SHP77 treated with DMSO at 0.1 percent for 48 hours (cell line): ENCODE measurements around the gene RNLS.

Experiments
- DNase-seq: peaks from one replicate; lab custom pipeline; 2025; lab: John Stamatoyannopoulos, UW

The RNLS gene

DNA sequence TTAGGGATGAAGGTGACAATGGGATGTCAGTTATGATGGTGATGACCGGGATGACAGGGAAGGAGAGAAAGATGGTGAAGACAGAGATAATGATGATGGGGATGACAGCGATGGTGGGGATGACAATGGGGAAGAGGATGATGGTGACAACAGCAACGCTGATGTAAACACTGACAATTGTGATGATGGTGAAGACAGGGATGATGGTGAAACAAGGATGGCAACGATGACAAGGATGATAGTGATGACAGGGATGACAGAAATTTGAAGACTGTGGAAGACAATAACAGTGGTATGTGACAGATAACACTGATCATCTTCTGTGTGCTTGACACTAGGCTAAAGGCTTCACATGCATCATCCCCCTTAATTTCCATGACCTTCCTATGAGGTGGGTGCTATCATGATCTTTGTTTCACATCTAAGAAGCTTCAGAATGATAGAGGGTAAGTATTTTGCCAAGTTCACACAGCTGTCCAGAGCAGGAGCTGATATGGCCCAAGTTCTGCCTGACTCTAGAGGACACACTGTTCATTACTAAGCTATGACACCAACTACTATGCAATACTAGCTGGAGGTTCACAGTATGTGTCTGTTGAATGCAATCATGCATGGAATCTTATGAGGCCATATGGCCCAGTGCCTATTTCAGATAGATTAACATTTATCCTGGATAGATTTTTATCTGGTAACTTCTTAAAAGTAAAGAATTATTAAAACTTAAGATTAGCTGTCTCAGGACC is 105.6 kb downstream of the RNLS start:
- DNase-seq, result no peak

DNA sequence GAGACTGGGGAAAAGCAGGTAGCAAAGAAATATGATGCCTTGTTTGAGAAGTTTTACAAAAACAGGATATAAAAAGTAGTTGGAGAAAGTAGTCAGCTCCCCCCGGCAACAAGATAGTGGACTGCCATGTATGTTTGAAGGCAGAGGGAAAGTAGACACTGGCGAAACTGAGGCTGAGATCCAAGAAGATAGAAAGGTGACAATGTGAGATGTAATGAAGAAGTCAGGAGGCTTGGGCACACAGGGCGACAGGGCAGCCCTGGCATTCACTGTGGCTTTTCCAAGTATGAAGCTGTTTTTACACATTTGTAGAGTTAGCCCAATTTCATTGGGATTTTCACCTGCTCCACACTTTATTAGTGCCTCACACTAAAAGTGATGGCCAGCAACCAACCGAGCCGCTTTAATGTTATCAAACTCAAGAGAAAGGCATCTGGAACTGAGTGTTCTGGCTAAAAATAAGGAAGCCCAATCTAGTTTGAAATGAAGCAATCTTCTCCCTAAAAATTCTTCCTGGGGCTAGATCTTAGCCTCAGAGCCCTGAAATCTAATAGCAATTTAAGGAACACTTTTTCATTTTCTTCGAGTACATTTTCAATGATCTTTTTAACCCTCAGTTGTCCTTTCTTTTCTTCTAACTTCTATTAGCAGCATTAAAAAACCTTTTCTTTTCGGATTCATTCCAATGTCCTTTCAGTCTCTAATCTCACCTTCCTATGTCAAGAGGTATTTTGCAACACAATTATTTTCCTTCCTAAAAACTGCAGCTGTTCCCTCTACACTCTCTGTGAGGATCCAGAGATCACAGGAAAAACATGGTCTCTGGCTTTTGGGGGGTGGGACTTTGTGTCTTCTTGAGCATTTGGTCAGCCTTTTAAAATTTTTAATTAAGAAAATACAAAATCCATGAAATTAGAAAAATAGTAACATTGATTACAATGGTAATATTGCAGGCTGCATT is 108.0 kb downstream of the RNLS start:
- DNase-seq, result no peak

DNA sequence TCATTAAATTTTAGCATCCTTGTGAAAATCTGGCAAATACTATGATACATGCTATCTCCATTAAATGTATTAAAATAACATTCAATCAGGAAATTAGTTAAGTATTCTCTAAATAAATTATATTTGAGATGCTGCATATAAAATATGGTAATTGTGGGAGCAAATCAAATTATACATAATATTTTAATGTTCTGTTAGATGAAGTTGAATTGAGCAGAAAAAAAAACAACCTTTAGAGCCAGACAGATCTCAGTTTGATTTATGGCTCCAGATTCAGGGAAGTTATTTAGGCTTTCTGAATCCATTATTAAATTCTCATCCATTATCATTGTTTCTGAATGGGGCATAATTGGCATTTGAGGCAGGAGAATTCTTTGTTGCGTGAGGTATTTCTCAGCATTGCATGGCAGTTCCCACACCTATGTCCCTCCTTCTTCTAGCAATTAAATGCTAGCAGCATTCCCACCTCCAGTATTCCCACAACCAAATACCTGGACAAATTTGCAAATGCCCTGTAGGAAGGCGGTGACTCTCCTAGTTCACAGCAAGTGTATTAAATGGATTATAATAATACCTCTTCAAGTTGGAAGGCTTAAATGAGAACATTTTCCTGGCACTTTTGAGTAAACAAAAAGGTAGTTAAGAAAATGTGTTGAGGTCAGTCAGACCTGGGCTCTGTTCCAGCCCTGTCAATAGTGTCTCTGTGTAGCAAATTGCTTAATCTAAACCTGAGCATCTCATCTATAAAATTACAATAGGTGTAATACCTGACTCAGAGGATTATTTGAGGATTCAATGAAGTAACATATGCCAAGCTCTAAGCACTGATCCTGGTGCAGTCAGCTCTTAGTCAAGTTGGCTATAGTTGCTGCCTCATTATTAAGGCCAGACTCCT is 108.9 kb downstream of the RNLS start:
- no peak for DNase-seq

DNA sequence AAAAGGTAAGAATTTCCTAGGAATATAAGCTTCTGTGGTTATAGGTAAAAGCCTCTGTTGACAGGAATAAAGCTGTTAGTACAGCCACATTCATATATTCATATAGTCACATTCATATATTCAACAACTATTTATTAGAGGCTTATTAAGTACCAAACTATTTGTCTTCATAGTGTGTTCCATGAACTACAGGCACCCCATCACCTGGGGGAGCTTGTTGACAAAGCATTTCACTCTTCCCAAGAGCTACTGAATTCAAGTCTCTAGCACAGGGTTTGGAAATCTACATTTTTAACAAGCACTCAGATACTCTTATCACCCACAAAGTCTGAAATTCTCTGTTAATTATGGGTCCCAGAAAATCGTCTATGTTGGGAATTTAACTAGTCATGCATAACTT is 110.6 kb downstream of the RNLS start:
- no peak for DNase-seq

DNA sequence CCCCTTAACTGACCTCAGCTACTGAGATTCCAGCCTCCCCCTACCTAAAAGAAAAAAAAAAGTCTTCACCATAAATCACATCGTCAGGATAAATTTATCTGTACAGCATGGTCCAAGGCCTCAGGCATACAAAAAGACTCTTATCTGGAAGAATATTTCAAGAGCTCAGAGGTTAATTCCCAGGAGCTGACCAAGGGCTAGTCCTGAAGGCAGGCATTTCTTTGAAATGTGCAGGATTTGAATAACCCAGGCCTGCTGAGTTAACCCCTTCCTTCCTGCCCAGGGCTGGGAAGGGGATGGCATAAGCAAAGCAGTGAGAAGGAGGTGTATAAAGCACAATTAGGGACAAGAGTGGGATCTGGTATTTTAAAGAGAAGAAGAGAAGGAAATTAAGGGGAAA is 111.2 kb downstream of the RNLS start:
- DNase-seq, result no peak

DNA sequence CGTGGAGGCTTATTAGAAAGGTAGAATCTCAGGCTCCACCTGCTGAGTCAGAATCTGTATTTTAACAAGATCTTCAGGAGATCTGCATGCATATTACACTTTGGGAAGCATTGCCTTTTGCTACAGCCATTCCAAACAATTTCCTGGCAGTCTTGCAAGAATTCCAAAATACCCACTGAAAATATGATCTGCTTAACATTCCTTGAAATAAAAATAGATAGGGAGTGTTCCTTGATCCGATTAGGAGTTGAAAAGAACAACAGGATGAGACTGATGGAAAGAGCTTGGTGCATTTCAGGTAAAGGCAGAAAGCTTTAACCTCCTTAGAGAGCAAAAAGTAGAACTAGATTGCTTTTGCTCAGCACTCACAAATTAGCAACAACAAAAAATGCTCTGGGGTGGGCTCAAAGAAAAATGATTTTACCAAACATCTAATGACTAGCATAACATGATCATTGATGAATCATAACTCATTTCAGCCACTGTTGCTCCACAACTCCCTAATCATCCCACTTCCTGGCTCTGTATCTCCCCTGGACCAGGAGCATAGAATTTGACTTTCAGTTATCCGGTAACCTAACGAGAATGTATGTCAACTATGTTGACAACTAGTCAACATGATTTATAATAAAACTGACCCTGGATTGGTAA is 115.2 kb downstream of the RNLS start:
- DNase-seq, result no peak

DNA sequence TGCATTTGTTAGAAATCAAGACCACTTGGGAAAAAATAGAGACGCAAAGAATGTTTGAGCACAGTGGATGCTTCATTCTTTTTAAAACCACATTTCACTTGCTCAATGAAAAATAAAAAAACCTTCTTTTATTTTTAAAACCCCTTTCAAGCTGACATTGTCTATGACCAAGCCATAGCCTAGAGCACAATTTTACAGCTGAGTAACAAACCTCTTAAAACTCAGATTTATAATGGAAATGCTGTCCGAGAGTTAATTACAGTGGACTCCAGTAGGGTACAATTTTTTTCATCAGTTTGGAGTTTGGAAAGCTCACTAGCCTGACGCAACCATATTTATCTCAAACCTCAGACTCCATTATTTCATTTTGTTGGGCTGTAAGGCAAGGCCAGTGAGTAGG is 116.3 kb downstream of the RNLS start:
- no peak for DNase-seq

DNA sequence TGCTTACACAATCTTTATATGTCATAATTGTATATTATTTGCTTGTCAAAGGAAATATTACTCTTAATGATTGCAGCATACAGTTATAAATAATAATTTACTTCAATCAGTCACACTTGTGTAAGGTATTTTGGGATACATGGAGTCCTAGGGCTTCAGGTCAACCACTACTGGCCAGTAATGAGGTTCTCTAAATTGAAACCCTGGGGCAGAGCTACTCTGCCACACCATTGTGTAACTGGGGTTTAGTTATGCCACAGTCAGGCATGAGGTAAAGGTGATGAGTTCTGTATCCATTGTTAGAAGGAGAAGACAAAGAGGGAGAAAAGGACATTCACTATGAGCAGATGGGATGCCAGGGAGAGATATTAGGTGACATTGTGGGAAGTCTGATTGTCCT is 117.4 kb downstream of the RNLS start:
- no peak for DNase-seq

DNA sequence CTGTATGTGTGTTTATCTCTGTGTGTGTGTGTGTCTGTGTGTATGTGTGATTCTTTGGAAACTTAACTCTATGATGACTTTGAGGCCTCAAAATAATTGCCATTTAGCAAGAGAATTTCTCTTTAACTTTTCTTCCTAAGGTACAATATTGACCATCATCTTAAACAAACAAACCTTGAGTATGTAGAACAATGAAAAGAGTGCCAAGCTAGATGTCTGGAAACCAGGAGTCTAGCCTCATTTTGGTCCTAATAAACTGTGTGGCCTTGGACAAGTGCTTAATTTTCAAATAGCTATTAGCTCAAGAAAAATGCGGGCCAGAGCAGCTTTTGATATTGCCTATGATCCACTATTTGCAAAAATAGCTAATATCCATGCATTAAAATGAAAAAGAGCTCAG is 119.3 kb downstream of the RNLS start:
- no peak for DNase-seq

DNA sequence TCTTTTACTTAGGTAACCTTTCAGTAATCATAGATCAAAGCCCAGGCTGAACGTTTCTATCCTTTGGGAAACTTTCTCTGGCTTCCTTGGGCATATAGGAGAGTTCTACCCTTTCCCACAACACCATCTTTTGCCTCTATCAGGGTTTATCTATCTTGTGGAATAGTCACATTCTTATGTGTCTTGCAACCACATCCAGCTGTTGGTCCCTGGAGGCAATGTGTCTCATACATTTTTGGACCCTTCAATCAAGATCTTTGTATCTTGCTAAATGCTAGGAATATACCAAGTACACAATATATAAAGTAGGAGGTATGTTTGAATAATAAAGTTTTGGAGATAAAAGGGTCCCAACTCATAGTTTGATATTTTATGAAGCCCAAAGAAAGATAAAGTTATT is 121.7 kb downstream of the RNLS start:
- no peak for DNase-seq

DNA sequence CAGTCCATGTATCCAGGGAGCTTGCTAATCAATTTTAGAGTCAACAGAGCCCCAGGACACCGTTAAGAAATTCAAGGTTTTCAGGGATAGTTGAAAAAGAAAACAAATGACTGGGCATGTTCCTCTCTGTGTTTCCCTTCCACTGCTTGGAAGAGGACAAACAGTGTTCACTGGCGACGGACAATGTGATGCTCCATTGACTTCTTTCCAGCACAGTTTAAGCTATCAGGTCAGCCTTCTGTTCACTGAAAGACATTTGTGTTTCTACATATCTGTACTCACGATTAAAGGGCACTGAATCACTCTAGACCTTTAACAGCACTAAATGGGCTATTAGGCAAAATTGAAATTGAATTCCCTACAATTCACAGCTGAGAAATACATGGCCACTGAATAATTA is 123.6 kb downstream of the RNLS start:
- no peak for DNase-seq

DNA sequence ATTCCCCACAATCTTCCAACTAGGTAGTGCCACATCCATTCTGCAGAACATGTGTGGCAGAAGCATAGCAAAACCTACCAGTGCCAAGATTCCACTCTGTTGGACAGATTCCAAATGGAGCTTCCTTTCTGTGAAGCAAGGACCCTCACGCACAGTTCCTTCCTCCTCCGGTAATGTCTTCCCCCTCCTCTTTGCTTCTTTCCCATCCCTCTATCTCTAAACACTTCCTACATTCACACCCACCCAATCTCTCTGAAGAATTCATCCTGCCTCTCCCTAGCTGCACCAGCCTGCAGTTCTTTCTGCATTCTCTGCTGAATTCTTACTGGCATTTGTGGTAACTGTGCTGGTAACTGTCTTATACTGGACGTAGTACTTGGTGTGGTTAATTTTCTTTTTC is 124.9 kb downstream of the RNLS start:
- no peak for DNase-seq

DNA sequence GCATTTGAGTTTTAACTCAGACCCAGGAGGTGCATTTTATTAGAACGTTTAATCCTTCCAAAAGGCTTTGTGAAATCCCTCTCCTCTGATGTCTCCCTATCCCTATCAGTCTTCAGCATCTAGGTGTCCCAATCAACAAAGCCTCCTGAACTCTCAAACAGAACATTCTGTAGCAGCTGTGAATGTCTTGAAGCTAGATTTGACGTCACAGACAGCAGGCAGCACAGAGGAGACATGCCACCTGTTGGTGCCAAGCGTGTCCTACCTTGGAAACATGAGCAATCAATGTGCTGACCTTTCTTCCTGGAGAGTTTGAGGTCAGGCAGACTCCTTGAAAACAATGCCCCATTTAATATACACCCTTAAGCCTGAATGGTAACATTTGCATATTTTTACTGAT is 125.5 kb downstream of the RNLS start:
- DNase-seq, result no peak

DNA sequence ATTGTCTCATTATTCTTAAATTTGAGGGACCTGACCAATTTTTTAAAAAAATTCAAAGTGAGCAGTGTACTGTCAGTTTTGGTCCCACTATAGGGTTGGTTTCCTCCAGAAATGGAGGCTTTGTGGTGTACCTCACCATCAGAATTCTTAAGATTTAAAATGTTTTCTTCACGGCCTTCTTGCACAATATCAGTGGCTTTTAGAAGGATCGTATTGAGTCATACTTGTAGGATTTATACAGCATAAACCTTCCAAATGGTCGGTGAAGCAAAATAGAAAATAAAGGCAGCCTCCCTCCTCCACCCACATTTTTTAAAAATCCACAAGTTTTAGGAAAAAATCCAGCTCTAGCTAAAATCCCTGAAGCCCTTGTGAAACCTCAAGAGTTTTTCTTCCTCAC is 126.4 kb downstream of the RNLS start:
- DNase-seq, result no peak

DNA sequence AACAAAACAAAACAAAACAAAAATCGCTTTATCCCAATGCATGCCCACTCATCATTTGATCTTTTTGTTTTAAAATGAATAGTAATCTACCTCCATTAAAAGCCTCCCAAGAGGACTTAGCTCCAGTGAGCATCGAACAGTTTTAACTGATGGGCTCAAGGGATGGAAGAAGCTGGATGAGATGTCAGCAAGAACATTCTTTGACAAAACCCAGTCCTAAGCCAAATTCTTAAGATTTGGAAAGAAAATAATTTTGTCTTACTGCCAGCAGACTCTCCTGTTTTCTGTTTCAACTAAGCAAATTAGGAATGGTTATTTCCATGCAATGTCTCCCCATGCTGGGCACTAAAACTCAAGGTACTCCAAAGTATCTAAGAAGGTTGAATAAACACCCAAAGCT is 127.3 kb downstream of the RNLS start:
- DNase-seq, result no peak

DNA sequence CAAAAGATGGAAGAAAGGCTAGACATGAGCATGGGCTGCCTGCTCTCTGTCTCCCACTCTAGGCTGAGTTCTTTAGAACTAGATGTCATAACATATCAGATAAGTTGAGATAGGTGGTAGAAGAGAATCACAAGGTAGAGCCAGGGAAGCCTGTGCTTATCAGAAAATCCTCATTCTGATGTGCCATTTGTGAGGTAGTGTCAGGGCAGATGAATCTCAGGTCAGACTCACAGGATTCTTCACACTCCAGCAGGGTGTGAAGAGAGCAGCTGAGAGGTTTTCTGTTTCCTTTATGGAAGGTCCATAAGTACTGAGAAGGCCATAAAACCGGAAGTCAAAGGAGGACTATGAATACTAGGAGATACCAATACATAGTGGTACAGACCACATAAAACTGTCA is 132.9 kb downstream of the RNLS start:
- no peak for DNase-seq

DNA sequence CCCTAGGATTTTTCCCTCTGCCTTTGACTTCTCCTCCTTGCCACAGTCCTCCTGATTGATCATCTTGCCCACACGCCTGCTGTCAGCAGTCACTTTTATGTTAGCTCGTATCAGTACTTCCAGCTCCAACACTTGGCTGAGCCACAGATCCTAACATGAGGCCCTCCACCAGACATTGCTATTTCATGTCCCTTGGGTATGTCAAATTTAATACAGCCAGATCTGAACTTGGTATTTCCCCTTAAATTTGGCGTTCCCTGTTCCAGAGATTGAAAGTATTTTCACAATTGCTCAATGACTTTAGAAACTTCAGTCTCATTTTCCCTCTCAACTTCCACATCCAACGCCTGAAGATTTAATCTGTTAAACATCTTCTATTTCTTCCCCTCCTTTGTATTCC is 140.4 kb downstream of the RNLS start:
- no peak for DNase-seq

DNA sequence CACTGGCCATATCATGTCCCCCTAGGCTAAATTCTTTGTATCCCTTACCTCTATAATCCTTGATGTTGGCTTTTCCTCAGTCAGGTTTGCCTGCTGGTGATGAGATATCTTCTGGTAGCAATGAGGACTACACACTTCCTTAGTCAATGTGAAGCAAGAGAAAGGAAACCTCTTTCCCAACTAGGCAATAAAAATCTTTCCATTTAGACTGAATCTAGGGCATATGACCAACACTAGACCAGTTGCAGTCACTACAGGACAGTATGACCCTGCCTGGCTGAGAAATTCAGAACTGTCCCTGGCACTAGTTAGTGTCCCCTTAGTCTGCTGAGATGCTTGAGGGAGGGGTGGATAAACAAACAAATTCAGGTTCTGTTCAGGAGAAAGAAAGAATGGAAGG is 142.6 kb downstream of the RNLS start:
- DNase-seq, result no peak

DNA sequence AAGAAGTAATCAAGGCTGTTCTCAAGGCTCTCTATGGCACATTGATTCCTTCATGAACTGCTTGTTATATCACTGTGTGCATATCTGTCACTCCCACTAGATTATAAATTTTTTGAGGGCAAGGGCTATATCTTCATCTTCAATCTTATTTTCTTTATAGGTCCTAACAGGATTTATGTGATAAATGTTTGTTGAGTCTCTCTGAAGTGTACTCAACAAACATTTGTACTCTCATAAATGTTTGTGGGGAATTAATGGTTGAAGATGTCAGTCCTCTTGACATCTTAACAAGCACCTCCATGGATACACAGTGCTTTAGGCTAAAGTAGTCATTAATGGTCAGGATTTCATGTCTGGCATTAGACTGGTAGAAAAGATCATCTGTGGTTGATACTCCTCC is 143.2 kb downstream of the RNLS start:
- no peak for DNase-seq

DNA sequence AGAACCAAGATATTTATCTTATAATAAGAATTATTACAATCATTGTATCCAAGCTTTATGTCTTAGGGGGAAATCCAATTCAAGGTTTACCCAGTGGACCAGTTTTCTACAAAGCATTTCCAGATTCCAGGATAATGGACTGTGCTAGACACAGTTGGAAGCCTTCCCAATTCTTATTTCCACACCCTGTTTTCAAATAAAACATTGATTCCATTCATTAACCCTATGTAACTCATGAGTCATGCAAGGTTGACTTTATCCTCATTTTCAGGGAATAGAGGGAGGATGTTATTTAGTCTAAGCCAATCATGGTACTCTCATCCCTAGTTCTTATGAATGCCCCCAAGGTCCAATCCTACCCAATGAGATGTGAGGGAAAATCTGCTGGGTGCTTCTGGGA is 145.7 kb downstream of the RNLS start:
- no peak for DNase-seq

DNA sequence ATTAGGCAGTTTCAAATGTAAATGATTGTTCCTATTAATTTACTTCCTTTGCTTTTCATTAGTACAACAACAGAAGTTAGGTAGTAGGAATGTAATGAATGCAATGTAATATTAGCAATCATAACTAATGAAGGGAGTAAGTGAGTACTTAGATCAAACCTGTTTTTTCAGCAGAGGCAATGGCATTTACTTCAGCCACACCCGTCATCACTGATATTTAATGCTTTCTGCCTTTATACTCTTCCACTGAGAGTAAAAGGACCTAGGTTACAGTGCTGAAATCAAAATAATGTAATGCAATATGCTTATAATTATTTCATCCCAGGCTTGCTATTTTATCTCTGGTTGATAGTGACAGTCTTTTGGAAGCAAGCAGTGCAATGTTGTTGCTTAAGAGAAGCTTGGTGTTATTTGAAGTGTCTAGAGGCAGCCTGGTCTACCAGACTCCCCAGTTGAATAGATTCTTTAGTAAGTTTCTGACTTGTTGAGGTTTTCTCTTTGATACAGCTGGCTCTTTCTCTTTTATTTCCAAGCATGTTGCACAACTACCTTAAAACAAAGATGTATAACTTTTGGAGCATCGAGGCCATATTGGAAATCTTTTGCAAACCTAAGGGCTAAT is 149.4 kb downstream of the RNLS start:
- DNase-seq, result no peak
